ENCODE results near the gene TSPAN32.

The TSPAN32 gene

DNA sequence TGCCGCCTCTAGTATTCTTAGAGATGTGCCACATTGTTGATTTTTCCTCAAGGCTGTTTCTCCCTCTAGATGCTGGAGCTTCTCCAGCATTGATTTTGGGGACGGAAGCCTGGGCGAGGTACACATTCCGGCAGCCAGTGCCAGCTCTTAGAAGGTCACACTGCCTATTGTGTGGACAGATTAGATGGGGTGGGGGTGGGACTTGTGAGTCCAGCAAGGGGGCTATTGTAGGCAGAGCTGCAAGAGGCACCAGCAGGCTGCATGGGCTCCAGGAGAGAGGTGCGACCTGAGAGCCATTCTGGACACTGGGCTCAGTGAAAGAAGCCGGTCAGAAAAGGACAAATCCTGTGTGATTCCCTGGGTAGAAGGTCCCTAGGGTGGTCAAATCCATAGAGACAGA is 12.5 kb upstream of the TSPAN32 start:
- no peak for DNase-seq

DNA sequence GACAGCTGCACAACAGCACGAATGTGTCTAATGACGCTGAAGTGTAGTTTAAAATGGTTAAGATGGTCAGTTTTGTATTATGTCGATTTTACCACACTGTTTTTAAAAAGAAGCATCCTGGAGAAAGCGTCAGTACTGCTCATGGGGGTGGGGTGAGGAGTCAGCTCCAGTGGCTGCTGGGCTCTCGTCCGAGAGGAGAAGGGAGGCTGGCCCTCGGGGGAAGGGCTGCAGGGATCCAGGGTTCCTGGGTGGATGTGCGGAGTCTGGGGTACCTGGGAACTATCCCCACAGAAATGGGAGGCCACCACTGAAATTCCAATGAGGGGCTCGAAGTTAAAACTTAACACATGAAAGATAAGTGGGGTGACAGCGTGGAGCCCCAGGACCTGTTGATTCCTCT is 12.0 kb upstream of the TSPAN32 start:
- DNase-seq = no peak

DNA sequence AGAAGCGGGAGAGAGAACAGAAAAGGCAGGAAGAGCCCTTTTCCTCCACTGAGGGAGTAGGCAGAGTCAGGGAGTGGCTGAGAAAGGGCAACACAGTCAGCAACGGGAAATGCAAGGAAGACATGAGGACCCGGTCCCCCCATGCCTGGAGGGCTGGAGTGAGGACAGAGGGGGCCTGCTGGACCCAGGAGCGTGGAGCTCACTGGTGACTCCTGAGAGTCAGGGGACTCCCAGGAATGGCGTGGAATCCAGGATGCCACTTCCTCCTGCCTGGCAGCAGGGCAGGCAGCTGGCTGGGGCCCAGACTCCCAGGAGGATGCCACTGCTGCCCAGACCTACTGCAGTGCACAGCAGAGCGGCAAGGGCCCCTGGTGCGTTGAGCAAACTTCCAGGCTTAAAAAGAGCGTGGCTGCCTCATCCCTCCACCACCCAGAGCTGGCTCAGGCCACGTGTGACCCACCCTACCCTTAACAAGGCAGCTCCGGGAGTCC is 11.4 kb upstream of the TSPAN32 start:
- no peak for DNase-seq

DNA sequence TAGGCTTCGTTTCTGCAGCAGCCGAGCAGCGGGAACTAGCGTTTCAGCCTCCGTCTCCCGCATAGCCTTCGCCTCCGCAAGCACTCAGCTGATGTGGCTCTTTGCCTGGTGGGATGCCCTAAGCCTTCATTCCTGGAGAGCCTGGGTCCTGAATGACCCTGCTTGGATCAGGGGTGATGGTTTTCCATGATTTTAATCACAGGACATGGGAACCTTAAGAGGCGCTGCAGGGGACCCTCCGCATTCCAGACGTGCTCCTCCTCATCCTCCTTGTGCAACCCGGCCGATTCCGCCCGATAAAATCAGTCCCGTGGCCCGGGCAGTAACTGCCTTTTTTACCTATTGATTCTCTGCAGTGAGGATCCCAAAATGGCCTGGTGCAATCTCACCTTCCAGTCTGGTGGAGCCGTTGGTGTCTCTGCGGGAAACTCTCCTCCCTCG is 8.3 kb upstream of the TSPAN32 start:
- no peak for DNase-seq

DNA sequence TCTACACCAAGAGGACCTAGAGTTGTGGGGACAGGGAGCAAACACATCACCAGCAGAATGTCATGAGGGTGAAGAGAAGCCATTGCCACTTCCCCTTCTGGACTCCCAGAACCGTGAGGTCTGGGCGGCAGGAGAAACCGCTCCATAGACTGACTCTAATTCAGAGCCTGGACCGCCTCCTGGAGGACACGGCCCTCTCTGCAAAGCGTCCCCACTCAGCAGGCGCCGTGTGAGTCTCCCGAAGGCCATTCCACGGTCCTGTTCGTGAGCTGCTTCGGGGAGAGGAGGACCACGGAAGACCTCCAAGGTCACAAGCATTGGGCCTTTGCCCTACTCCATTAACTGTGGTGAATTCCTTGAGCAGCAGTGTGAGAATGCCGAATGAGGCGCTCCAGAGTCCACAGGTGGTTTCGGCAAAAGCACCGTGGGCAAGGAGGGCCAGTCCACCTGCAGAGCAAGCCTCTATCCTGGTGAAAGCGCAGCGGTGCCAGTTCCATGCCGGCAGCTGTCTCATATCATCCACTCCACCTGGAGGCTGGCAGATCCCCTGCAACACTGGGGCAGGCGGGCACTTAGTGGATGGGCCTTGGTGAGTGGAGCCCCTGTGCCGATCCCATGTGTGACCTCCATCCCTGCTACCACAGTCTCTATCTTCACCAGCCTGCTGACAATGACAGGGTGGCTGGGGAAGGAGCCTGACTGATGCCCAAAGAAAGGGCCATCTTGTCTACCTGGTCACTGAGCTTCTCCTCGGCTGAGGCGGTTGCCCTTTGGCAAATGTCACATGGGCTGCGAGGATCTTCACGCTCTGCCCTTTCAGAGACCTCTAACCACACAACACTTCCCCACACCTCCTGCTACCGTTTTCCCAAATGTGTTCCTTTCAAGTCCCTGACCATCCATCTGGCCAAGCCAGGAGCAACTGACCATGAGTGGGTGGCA is 7.6 kb upstream of the TSPAN32 start:
- no peak for DNase-seq

DNA sequence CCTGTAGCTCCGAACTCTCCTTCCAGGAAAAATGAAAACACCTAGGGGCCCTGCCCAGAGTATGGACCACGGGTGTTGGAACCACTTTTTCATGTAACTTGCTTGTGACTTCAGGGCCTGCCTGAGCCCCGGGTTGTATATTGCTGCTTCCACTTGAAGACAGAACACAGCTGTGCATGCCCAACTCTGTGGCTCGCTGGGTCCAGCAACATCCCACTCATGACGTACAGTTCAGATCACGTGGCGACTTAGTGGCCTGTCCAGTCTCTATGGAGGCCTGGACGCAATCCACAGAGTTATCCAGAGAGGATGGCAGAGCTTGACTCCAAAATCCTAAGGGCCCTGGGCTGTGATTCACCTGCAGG is 6.9 kb upstream of the TSPAN32 start:
- no peak for DNase-seq

DNA sequence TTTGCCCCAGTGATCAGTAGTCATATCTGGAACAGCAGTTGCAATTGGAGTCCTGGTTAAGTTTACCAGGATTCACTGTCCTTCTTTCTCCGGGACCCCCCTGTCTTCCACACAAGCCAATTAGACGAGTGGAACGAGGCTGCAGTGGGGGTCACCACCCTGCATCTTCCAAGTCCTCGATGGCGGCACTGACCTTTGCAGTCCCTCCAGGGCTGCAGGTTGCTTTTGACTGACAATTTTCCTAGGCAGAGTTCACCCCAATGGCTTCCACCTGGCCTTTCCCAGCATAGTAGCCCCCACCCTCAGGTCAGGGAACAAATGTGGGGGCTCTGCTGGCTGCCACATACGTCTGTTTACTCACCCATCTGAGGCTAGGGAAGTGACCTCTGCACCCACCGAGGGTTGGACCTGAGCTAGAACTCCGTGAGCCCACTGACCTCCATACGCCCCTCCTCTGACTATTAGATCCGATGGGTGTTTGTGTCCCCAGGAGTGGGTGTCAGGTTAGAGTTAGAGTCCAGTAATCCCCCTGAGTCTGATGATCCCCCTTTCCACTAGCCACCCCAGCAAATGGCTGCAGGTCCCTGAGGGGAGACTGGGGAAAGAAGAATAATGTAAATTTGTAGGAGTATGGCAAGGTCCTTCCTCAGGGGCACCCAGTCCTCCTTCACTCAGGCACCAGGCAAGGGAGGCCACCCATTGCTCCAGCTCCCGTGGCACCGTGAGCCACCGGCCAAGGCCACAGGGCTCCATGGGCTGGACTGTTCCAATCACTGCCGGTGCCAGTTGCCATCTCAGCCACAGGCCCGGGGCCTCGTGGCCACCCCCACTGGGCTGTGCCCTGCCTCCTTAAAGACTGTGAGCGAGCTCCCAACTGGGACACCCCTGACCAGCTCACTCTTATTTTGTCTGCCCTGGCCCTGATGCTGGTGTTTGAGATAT is 5.6 kb upstream of the TSPAN32 start:
- DNase-seq = no peak

DNA sequence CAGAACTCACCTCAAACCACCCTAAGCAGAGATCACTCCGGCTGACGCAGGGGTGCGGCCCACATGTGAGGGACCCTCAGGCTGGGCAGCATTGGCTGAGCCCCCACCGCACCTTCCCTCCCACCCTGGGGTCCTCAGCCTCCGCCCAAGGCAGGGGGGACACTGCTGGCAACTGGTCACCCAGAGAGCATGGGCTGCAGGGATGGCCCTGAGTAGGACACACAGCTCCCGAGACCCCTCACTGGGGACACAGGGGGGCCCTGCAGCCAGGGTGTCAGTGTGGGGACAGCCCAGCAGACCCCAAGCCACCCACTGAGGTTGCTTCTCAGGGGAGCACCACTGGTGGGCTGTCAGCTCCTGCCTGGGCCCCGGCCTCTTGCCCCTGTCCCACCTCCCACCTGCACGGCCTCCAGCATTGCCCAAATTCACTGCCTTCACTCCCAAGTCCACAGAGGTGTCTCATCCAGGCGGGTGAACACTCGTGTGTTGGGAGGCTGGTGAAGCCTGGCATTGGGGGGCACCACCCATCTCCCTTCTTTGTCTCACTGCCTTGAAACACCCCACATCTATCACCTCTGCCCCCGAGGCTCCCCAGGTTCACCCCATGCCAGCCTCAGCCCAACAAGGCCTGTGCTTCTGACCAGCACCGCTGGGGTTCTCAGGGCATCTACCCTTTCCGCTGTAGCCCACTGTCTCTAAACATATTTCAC is 4.7 kb upstream of the TSPAN32 start:
- no peak for DNase-seq

DNA sequence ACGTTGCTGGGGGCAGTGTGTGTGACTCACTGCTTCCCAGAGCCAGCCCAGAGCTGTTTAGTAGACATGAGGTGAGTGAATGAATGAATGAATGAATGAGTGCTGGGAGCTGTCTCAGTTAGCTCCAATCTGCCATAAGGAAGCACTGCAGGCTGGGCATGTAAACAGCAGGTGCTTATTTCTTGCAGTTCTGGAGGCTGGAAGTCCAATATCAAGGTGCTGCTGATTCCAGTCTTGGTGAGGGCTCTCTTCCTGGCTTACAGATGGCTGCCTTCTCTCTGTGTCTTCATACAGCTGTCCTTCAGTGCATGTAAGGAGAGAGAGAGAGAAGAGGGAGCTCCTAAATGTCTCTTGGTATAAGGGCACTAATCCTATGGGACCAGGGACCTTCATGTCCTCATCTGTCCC is 4.2 kb upstream of the TSPAN32 start:
- no peak for DNase-seq

DNA sequence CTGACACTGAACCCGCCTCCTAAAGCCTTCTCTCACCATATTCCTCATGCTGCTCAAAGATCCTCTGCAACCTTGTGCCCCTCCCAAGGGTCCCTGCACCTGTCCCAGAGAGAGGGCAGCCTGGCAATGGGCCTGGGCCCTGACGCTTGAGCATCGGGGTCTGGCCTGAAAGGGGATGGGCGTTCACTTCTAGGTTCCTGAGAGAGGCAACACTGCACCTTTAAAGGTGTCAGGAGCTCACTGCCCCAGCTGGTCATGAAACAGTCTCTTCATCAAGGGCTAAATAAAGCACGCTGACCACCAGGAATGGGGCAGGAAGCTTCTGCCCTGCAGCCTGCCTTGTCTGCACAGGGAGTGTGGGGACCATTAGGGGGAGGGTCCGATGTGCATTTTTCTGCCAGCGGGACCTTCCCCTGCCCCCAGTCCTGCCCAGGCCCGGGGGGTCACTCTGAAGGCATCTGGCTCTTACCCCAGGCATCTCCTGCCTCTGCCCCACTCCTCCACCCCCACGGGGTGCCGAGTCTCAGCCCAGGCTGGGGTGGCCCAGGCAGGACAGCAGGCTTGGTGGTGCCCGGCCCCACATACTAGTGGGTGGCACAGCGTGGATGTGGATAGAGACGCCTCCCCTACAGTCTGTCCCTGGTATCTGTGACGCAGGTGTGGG is 3.5 kb upstream of the TSPAN32 start:
- DNase-seq = no peak

DNA sequence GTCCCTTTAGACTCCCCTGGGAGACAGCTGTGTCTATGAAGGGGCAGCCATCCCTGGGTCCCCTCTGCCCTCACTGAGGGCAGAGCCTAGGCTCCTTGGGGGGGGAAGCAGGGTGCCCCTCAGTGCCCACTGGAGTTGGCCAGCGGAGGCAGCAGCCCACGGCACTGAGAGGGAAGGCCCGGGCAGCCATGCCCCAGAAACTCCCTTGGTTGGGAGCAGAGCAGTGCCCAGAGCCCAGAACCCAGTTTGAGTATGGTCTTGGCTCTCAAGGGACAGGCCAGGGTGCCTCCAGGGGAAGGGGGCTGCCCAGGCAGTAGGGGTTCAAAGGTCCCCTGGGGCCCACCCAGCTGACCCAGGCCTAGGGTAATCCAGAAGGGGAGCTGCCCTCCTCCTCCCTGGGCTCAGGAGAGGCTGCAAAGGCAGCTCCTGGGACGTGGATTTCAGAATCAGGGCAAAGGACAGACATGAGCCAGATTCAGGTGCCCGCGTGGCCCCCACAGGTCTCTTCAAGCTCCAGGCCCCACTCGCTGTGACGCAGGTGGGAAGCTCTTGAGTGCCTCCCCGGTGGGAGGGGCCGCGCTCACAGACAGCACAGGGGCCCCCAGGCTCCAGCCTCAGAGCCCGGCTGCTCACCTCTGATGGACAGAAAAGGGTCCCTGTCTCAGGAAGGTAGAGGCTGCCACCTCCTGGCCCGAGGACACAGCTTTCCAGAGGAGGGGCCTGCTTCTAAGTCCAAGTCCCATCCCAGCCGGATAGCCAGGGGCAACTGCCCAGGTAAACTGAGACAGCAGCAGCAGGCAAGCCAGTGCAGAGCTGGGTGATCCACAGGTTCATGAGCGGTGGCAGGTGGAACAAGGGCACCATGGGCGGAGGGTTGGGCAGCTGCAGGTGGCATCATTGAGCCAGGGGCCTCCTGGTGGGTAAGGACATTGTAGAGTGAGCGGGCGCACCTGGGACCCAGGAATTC is 2.7 kb upstream of the TSPAN32 start:
- no peak for DNase-seq

DNA sequence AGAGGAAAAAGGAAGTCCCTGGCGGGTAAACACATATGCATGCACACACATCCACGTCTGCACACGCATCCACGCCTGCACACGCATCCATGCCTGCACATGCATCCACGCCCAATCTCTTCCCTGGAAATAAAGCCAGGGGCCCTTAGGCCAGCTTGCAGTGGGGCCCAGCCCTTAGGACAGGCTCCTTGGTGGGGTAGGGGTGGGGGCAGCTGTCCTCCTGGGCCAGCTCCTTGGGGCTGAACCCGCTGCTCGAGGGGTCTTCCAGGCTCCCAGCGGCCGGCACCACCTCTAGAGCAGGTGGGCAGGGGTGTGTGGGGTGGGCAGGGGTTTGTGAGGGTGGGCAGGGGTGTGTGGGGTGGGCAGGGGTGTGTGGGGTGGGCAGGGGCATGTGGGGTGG is 2.0 kb upstream of the TSPAN32 start:
- DNase-seq = no peak

DNA sequence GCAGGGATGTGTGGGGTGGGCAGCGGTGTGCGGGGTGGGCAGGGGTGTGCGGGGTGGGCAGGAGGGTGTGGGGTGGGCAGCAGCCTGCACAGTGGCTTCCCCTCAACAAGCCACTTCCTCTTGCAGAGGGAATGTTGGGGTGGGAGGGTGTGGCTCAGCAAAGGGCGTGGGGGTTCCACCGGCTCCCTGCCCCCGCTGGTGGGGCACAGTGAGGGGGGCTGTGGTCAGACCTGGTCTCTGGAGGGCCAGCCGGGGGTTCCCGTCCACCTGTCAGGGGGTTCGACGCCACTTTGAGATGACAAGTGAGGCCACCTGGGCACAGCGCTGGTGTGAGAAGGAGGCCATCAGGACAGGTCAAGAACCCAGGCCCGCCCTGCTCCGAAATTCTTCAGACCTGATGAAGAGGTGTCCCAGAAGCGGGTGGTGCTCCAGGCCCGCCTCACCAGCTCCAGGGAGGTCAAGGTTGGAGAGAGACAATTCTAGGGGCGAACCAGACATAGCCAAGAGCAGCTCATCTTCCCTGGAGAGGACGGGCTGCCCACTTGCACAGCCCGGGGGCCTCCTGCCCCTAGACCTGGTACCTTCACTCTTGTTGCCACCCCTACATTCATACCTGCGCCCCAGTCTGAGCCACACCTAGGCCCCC is 1.4 kb upstream of the TSPAN32 start:
- DNase-seq = no peak

DNA sequence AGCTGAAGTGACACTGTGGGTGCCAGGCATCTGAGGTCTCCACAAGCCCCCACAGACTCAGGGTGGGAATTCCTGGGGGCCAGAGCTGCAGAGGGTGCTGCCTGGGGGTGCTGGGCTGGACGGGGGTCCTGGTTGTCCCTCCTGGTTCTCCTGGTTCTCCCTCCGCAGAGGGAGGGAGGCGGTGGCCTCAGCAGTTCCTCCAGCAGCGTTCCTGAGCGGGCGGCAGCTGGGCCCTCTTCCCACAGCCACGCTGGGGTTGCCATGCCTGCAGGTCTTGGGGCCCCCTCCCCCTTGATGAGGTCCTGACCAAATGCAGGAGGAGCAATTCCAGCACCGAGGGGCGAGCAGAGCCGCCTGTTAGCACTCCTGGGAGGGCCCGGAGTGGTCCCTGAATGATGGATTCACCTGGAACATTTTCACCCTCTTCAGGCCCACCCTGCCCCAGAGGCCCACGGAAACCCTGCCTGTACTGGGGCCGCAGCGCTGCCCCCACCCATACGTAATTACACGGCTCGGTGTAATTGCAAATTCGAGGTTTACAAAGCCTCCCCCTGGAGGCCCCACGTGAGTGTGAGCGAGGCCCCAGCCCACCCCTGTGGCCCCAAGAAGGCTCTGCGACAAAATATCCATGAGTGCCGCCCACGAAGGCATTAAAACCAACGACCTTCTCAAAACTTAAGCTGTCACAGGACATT is 730 bp upstream of the TSPAN32 start:
- DNase-seq = no peak

DNA sequence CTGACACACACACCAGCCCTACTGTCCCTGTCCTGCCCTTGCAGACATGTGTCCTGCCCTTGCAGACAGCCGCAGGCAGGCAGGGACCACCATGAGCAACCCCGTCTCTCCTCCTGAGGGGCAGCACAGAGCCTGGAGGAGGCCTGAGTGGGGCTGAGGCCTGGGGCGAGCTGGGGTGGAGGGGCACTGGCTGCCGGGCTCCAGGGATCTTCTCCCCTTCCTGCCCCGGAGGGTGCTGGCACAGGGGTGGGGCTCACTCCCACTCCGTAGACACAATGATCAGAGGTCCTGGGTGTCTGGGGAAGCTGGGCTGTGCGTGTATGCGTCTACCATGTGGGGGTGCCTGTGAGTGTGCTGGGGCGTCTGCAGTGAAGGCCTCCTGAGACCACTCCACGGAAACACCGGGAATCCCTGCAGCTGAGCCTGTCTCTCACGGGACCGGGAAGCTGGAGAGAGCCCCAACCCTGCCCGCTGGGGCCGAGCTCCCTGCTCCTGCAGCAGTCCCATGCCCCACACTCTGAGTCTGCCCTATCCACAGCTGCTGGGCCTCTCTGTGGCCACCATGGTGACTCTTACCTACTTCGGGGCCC is 588 bp downstream of the TSPAN32 start:
- DNase-seq = no peak

DNA sequence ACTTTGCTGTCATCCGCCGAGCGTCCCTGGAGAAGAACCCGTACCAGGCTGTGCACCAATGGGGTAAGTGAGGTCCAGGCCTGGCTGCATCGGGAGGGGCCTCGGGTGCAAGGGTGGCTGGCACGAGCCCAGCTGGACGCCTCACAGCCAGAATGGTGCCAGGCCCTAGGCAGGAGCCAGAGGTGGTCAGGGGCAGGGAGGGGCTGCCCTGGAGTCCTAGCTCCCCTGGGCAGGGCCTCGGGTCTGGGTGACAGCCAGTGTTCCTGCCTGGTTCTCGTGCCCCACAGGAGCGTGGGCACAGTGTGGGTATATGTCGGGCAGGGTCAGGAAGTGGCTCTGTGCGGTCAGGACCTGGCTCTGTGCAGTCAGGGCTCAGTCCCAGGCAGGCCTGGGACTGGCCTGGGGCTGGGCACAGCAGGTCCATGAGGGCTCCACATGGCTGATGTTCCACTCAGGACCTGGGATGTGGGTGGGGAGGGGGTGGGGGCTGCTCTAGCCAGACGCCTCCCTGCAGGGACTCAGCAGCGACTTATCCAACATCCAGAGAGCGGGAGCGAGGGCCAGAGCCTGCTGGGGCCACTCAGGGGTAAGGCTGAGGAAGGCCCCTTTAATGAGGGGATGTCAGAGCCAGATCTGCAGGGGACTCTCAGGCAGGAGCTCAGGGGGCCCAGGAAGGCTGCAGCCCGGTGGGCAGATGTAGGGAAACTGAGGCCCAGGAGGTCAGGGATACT is 1.2 kb downstream of the TSPAN32 start:
- DNase-seq = no peak

DNA sequence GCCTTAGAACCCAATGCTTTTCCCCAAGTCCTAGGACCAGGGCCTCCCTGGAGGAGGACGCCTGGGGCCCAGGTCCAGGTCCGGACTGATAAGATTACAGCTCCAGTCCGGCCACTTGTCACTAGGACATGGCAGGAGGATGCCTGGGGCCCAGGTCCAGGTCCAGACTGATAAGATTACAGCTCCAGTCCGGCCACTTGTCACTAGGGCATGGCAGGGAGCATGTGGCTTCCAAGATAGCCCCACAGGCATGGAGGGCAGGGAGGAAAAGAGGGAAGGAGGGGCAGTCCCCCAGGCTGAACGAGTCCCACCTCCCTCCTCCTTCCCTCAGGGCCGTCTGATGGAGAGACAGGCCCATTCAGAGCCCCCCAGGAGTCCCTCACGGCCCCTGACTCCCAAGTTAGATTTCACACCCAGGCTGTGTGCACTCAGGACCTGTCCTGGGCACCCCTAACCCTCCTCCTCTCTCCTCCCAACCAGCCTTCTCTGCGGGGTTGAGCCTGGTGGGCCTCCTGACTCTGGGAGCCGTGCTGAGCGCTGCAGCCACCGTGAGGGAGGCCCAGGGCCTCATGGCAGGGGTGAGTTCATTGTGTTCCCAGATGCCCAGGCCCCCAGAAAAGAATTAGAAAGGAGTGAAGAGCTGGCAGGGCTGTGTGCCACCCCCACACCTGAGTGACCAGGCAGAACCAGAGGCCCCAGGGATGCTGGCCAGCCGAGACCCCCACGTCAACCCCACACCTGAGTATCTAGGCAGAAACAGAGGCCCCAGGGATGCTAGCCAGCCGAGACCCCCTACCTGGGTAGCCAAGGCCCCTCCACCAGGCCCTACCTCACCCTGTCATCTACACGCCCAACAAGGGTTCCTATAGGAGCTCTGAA is 2.1 kb downstream of the TSPAN32 start:
- DNase-seq = no peak
